ENCODE measurements around the gene AXIN1.
"Not testable (repeated sequence)": the region's sequence is repeated elsewhere in the genome, so short reads cannot be mapped to it uniquely, and the experiment has no call there.

The AXIN1 gene

DNA sequence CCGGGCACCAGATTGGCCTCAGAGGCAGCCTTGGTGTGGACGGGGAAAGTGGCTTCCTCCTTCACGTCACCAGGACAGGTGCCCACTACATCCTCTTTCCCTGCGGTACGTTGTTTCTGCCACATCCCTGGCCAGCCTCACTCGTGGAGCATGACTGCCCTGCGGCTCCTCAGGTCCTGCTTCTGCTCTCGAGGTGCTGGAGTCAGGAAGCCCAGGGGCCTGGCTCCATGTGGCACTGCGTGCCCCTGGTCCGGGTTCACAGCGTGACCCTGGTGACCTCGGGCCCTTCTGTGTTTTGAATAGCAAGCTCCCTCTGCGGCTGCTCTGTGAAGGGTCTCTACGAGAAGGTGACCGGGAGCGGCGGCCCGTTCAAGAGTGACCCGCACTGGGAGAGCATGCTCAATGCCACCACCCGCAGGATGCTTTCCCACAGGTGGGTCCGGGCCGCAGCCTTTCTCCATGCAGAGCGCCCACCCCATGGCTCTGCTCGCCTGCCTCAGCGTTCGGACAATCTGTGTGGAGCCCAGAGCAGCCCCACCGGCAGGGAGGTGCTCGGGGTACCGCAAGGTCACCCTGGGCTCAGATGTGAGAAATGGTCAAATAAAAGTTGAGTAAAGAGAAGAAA is 90.3 kb downstream of the AXIN1 start:
- H3K36me3 ChIP-seq (ENCODE audit: low read depth) = 0 out of 2 replicates have a peak, but pooled peaks cover 4% of the 10 kb centered on the region
- H3K27me3 ChIP-seq (ENCODE audit: insufficient read depth, poor library complexity, severe bottlenecking) = no peaks in the 10 kb centered on the region
- no peak overlapping the region for H3K4me3 ChIP-seq (ENCODE audit: severe bottlenecking)
- no peak for ATAC-seq (ENCODE audit: low read depth)
- peaks cover 5% of the 10 kb centered on the region for H3K4me1 ChIP-seq (ENCODE audit: insufficient read depth, poor library complexity, severe bottlenecking)
- H3K9me3 ChIP-seq (ENCODE audit: severe bottlenecking) = no peaks in the 10 kb centered on the region
- H3K27ac ChIP-seq (ENCODE audit: poor library complexity, severe bottlenecking) = no peak overlapping the region
- peak; percentile 66 for DNase-seq (ENCODE audit: low spot score)
- no peak for TF ChIP-seq CTCF (IDR thresholded peaks at IDR 0.05; ENCODE audit: poor library complexity, severe bottlenecking)

DNA sequence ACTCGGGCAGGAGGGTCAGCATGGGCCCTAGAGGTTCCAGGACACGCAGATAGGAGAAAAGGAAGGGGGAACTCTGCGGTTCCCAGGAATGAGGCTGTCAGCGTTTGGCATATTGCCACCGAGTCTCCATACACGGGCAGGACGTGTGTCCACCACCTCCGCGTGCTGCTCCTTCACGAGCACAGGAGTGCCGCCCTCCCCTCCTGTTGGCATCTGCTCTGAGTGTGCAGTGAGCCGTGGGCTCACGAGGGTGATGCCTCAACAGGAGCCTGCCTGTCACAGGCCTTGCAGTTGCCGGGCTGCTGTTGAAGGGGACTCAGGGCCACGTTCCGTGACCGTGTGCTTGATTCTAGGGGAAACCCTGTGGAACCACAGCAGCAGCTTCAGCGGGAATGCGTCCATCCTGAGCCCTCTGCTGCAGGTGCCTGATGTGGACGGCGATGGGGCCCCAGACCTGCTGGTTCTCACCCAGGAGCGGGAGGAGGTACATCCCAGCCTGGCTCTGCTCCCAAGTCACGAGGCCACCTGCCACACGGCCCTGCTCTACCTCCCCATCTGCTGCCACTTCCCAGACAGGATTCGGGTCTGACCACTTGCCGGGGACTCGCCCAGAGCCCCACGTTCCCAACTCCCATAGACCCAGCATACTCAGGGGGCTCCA is 91.4 kb downstream of the AXIN1 start:
- ATAC-seq (ENCODE audit: low read depth) = no peak

GRCh38 chr16:260326-260725 is 92.2 kb downstream of the AXIN1 start:
- DNase-seq (ENCODE audit: low spot score) = no peak
- Histone ChIP-seq H3K36me3 (ENCODE audit: low read depth) (peaks cover 11% of the 10 kb centered on the region; the same call in 1 of the 2 replicates), H3K4me1 (ENCODE audit: insufficient read depth, poor library complexity, severe bottlenecking) (no peaks in the 10 kb centered on the region), H3K9me3 (ENCODE audit: severe bottlenecking) (no peaks in the 10 kb centered on the region), H3K4me3 (ENCODE audit: severe bottlenecking) (no peak overlapping the region), H3K27ac (ENCODE audit: poor library complexity, severe bottlenecking) (no peak overlapping the region), H3K27me3 (ENCODE audit: insufficient read depth, poor library complexity, severe bottlenecking) (no peaks in the 10 kb centered on the region)
- no peak for ATAC-seq (ENCODE audit: low read depth)
- no peak for TF ChIP-seq CTCF (IDR thresholded peaks at IDR 0.05; ENCODE audit: poor library complexity, severe bottlenecking)

More for the DNA sequence above, 91.4 kb downstream of the AXIN1 start:
- TF ChIP-seq CTCF (IDR thresholded peaks at IDR 0.05; ENCODE audit: poor library complexity, severe bottlenecking) = no peak
- Histone ChIP-seq H3K27ac (ENCODE audit: poor library complexity, severe bottlenecking) (no peak overlapping the region), H3K4me3 (ENCODE audit: severe bottlenecking) (no peak overlapping the region), H3K27me3 (ENCODE audit: insufficient read depth, poor library complexity, severe bottlenecking) (no peaks in the 10 kb centered on the region), H3K4me1 (ENCODE audit: insufficient read depth, poor library complexity, severe bottlenecking) (peaks cover 5% of the 10 kb centered on the region), H3K9me3 (ENCODE audit: severe bottlenecking) (no peaks in the 10 kb centered on the region), H3K36me3 (ENCODE audit: low read depth) (peaks cover 5% of the 10 kb centered on the region; the same call in 1 of the 2 replicates)
- no peak for DNase-seq (ENCODE audit: low spot score)

DNA sequence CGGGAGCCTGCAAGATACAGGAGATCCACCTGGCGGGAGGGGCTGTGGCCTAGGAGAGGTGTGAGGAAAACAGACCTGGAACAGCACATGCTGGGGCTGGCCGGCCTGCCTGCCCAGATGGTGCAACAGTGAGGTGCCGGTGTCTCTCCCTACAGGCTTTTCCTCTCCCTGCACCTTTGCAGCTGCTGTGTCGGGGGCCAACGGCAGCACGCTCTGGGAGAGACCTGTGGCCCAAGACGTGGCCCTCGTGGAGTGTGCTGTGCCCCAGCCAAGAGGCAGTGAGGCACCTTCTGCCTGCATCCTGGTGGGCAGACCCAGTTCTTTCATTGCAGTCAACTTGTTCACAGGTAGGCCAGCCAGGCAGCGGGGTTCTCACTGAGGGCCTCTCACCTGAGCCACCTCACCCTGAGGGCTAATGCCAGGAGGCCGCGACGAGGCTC is 92.7 kb downstream of the AXIN1 start:
- no peaks in the 10 kb centered on the region for H3K9me3 ChIP-seq (ENCODE audit: severe bottlenecking)
- H3K4me3 ChIP-seq (ENCODE audit: severe bottlenecking) = no peak overlapping the region
- H3K27me3 ChIP-seq (ENCODE audit: insufficient read depth, poor library complexity, severe bottlenecking) = no peaks in the 10 kb centered on the region
- no peak for TF ChIP-seq CTCF (IDR thresholded peaks at IDR 0.05; ENCODE audit: poor library complexity, severe bottlenecking)
- H3K36me3 ChIP-seq (ENCODE audit: low read depth) = peaks cover 11% of the 10 kb centered on the region; the same call in 1 of the 2 replicates
- DNase-seq (ENCODE audit: low spot score) (peak; percentile 60), ATAC-seq (ENCODE audit: low read depth) (no peak)
- H3K27ac ChIP-seq (ENCODE audit: poor library complexity, severe bottlenecking) = no peak overlapping the region
- no peaks in the 10 kb centered on the region for H3K4me1 ChIP-seq (ENCODE audit: insufficient read depth, poor library complexity, severe bottlenecking)

DNA sequence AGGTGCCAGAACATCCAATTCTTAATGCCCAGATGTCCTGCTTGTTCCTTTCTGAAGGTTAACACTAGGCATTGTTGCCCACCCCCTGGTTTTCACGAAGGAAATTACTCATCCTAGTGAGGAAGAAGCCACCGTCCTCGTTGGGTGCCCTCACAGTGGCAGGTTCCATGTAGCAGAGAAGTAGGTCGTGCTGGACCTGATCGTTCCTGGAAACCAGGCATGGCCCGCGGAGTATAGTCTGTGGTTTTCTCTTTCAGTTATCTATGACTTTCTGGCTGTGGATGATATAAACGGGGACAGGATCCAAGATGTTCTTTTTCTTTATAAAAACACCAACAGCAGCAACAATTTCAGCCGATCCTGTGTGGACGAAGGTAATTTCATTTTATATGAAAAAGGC is 93.3 kb downstream of the AXIN1 start:
- Histone ChIP-seq H3K27me3 (ENCODE audit: insufficient read depth, poor library complexity, severe bottlenecking) (no peaks in the 10 kb centered on the region), H3K4me3 (ENCODE audit: severe bottlenecking) (no peak overlapping the region), H3K4me1 (ENCODE audit: insufficient read depth, poor library complexity, severe bottlenecking) (no peaks in the 10 kb centered on the region), H3K36me3 (ENCODE audit: low read depth) (peaks cover 11% of the 10 kb centered on the region), H3K9me3 (ENCODE audit: severe bottlenecking) (no peaks in the 10 kb centered on the region), H3K27ac (ENCODE audit: poor library complexity, severe bottlenecking) (no peak overlapping the region)
- TF ChIP-seq CTCF (IDR thresholded peaks at IDR 0.05; ENCODE audit: poor library complexity, severe bottlenecking) = no peak
- no peak for DNase-seq (ENCODE audit: low spot score)
- no peak for ATAC-seq (ENCODE audit: low read depth)

DNA sequence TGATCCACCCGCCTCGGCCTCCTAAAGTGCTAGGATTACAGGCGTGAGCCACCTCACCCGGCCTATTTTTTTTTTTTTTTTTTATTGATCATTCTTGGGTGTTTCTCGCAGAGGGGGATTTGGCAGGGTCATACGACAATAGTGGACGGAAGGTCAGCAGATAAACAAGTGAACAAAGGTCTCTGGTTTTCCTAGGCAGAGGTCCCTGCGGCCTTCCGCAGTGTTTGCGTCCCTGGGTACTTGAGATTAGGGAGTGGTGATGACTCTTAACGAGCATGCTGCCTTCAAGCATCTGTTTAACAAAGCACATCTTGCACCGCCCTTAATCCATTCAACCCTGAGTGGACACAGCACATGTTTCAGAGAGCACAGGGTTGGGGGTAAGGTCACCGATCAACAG is 94.4 kb downstream of the AXIN1 start:
- not testable (repeated sequence) for H3K4me3 ChIP-seq (ENCODE audit: severe bottlenecking); H3K27ac ChIP-seq (ENCODE audit: poor library complexity, severe bottlenecking); H3K27me3 ChIP-seq (ENCODE audit: insufficient read depth, poor library complexity, severe bottlenecking); H3K4me1 ChIP-seq (ENCODE audit: insufficient read depth, poor library complexity, severe bottlenecking); H3K9me3 ChIP-seq (ENCODE audit: severe bottlenecking); DNase-seq (ENCODE audit: low spot score); ATAC-seq (ENCODE audit: low read depth)
- H3K36me3 ChIP-seq (ENCODE audit: low read depth) = peaks cover 11% of the 10 kb centered on the region
